Measurements from ENCODE around the gene ASPHD2.

The ASPHD2 gene

GRCh38 chr22:26489447-26490036 is 60.5 kb downstream of the ASPHD2 start:
- intact Hi-C loops (cut with DNase I) = no loop called here

GRCh38 chr22:26492220-26492619 is 63.2 kb downstream of the ASPHD2 start:
- no peak for DNase-seq
- intact Hi-C loops (cut with DNase I) = no loop called here

More at GRCh38 chr22:26489447-26490036, 60.5 kb downstream of the ASPHD2 start:
- no peak for DNase-seq

GRCh38 chr22:26494506-26494905 is 65.4 kb downstream of the ASPHD2 start:
- intact Hi-C loops (cut with DNase I) = no loop called here

More at GRCh38 chr22:26494506-26494905, 65.4 kb downstream of the ASPHD2 start:
- no peak for DNase-seq

Data from posterior cingulate gyrus (tissue), 11 donors.